Smooth muscle cell (in vitro differentiated cells): ENCODE results near the gene ZNF121. TPM values are rescaled to one million over a fixed set of nuclear protein-coding genes. Genes with fewer than 3 reads are reported as not detected.
A peak's percentile ranks its signal among the peaks of the same experiment; 100 is the strongest.
"Not testable (repeated sequence)": the region's sequence is repeated elsewhere in the genome, so short reads cannot be mapped to it uniquely, and the experiment has no call there.

Source experiments
- DNase-seq: peaks from one replicate; lab custom pipeline; 2025; ENCODE audit not compliant: unreplicated experiment; lab: John Stamatoyannopoulos, UW
- H2AFZ ChIP-seq: fragments of 200-600 bp; sonication (generic); 2 replicates; pipeline ENCODE4 v1.6.0; 2016; ENCODE audit warnings: antibody characterized with exemption, low read depth, mild to moderate bottlenecking
- H3F3A ChIP-seq: fragments of 200-600 bp; sonication (generic); 2 replicates; pipeline ENCODE4 v1.6.0; 2017; ENCODE audit warnings: antibody characterized with exemption, low read depth
- H3K27ac ChIP-seq: fragments of 200-600 bp; sonication (generic); 2 replicates; pipeline ENCODE4 v1.5.1; 2016; ENCODE audit warnings: low read depth, mild to moderate bottlenecking
- H3K27me3 ChIP-seq: fragments of 200-600 bp; sonication (generic); 2 replicates; pipeline ENCODE4 v1.6.1; 2016; ENCODE audit warnings: low read depth, mild to moderate bottlenecking
- H3K36me3 ChIP-seq: fragments of 200-600 bp; sonication (generic); 2 replicates; pipeline ENCODE4 v1.5.1; 2016; ENCODE audit warnings: low read depth
- H3K4me1 ChIP-seq: fragments of 200-600 bp; sonication (generic); 2 replicates; pipeline ENCODE4 v1.5.1; 2016; ENCODE audit warnings: low read depth
- H3K4me2 ChIP-seq: fragments of 200-600 bp; sonication (generic); 2 replicates; pipeline ENCODE4 v1.6.0; 2016; ENCODE audit warnings: mild to moderate bottlenecking
- H3K4me3 ChIP-seq: fragments of 200-600 bp; sonication (generic); 2 replicates; pipeline ENCODE4 v1.5.1; 2016; ENCODE audit warnings: mild to moderate bottlenecking
- H3K79me2 ChIP-seq: fragments of 200-600 bp; sonication (generic); 2 replicates; pipeline ENCODE4 v1.6.0; 2016; ENCODE audit warnings: low read depth, mild to moderate bottlenecking
- H3K9ac ChIP-seq: fragments of 200-600 bp; sonication (generic); 2 replicates; pipeline ENCODE4 v1.6.0; 2016; ENCODE audit warnings: low read depth
- H3K9me3 ChIP-seq: fragments of 200-600 bp; sonication (generic); replicated peaks from 2 replicates; pipeline ENCODE4 v1.5.1; 2016; ENCODE audit warnings: low read depth
- H4K20me1 ChIP-seq: fragments of 200-600 bp; sonication (generic); 2 replicates; pipeline ENCODE4 v1.6.0; 2016; ENCODE audit warnings: low read depth
- CTCF ChIP-seq: fragments of 200-600 bp; sonication (generic); IDR thresholded peaks from 2 replicates; pipeline ENCODE4 v1.5.1; 2017; ENCODE audit warnings: borderline replicate concordance, mild to moderate bottlenecking, antibody characterized with exemption; ENCODE audit not compliant: insufficient read depth, poor library complexity, severe bottlenecking
- WGBS: methylation state at CpG from one replicate; pipeline ENCODE4 v1.1.7; 2016; ENCODE audit warnings: low lambda C conversion rate; 5-methylcytosine and 5-hydroxymethylcytosine counted together
- polyA plus RNA-seq: library from polyadenylated mRNA; unstranded; fragments of >200 nt; fragmentation: Nextera tagmentation; extraction: Ambion mirVana; gene quantifications from 2 replicates; pipeline ENCODE4 v1.2.1, GENCODE V29; 2016
- total RNA-seq: library from RNA; depleted of rRNA; stranded (reverse); fragments of >200 nt; gene quantifications from 2 replicates; pipeline ENCODE4 v1.2.3, GENCODE V29; 2014

ZNF121 gene
- total and polyA plus RNA-seq, 2 experiments from 2014 or later = 3.6 to 33.1 TPM

- WGBS = 97% methylated on average over 9 of the region's 9 CpGs
- Histone ChIP-seq H3K9ac (no peak overlapping the region), H3K79me2 (peaks cover 86% of the 10 kb centered on the region), H3K9me3 (peaks cover 83% of the 10 kb centered on the region), H3F3A (peaks cover 13% of the 10 kb centered on the region), H2AFZ (no peak overlapping the region), H4K20me1 (no peaks in the 10 kb centered on the region), H3K4me3 (peak overlapping the region; percentile 28), H3K4me2 (no peak overlapping the region), H3K27ac (no peak overlapping the region), H3K36me3 (peaks cover 93% of the 10 kb centered on the region), H3K4me1 (no peaks in the 10 kb centered on the region), H3K27me3 (no peaks in the 10 kb centered on the region)
- TF ChIP-seq CTCF = no peak
- no peak for DNase-seq
Measured at GRCh38 chr19:9565900-9566705, 18.2 kb downstream of the ZNF121 start.

DNA sequence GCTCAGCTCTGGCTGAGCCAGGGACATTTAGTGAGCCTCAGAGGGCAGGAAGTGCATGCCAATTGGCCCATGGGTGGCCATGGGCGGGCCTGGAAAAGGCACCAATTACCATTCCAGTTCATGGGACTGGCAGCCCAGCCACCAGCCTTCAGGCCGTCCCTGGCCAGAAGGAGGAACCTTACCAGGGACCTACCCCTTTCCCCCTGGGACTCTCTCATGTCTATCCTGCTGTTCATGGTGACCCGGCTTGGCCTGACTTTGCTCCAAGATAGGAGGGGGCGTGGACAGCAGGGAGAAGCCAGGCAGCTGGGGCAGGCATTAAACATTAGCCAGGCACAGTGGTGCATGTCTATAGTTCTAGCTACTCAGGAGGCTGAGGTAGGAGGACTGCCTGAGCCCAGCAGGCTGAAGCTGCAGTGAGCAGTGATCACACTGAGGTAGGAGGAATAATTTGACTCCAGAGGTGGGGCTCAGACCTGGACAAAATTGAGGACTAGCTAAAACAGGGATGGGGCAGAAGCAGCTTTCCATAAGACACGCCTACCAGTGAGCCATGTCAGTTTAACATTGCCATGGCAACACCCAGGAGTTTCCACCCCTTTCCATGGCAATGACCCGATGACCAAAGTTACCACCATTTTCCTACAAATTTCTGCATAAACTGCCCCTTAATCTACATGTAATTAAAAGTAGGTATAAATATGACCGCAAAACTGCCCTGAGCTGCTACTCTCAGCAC, 31.6 kb downstream of the ZNF121 start:
- DNase-seq = no peak
- Histone ChIP-seq H3K4me2 (no peak overlapping the region), H3K9ac (no peak overlapping the region), H3K27ac (no peak overlapping the region), H3K9me3 (no peaks in the 10 kb centered on the region), H3K36me3 (no peaks in the 10 kb centered on the region), H3K79me2 (no peaks in the 10 kb centered on the region), H4K20me1 (no peaks in the 10 kb centered on the region), H3K27me3 (no peaks in the 10 kb centered on the region), H2AFZ (no peak overlapping the region), H3K4me1 (no peaks in the 10 kb centered on the region), H3F3A (no peaks in the 10 kb centered on the region), H3K4me3 (no peak overlapping the region)
- TF ChIP-seq CTCF = no peak
- 93% methylated on average over 7 of the region's 7 CpGs for WGBS

GRCh38 chr19:9547870-9548269, 36.4 kb downstream of the ZNF121 start:
- H2AFZ ChIP-seq = no peak overlapping the region
- 88% methylated on average over 10 of the region's 11 CpGs for WGBS
- no peak for TF ChIP-seq CTCF
- no peak overlapping the region for H3K27ac ChIP-seq
- no peak overlapping the region for H3K4me2 ChIP-seq
- no peaks in the 10 kb centered on the region for H3K79me2 ChIP-seq
- no peak for DNase-seq
- no peaks in the 10 kb centered on the region for H3K36me3 ChIP-seq
- no peak overlapping the region for H3K4me3 ChIP-seq
- H3K9me3 ChIP-seq = no peaks in the 10 kb centered on the region
- no peaks in the 10 kb centered on the region for H4K20me1 ChIP-seq
- H3K9ac ChIP-seq = no peak overlapping the region
- H3K4me1 ChIP-seq = no peaks in the 10 kb centered on the region
- no peaks in the 10 kb centered on the region for H3K27me3 ChIP-seq
- H3F3A ChIP-seq = no peaks in the 10 kb centered on the region

DNA sequence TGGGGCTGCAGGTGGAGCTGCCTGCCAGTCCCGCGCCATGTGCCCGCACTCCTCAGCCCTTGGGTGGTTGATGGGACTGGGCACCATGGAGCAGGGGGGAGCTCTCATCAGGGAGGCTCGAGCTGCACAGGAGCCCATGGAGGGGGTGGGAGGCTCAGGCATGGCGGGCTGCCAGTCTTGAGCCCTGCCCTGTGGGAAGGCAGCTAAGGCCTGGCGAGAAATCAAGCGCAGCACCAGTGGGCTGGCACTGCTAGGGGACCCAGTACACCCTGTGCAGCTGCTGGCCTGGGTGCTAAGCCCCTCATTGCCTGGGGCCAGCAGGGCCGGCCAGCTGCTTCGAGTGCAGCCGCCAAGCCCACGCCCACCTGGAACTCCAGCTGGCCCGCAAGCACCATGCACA, 43.0 kb downstream of the ZNF121 start:
- not testable (repeated sequence) for H3K9ac ChIP-seq, H3F3A ChIP-seq, H3K9me3 ChIP-seq, H3K36me3 ChIP-seq, DNase-seq, H3K27ac ChIP-seq, H3K27me3 ChIP-seq, H4K20me1 ChIP-seq, H3K4me3 ChIP-seq, H3K4me2 ChIP-seq, H3K4me1 ChIP-seq, H2AFZ ChIP-seq
- 81% methylated on average over 12 of the region's 12 CpGs for WGBS
- peaks cover 21% of the 10 kb centered on the region for H3K79me2 ChIP-seq

GRCh38 chr19:9539921-9540320, 44.4 kb downstream of the ZNF121 start:
- DNase-seq, H3K9ac ChIP-seq, H3K4me2 ChIP-seq, H3K4me3 ChIP-seq, H3K27me3 ChIP-seq, H3K4me1 ChIP-seq, H3F3A ChIP-seq, H2AFZ ChIP-seq, H3K9me3 ChIP-seq, H4K20me1 ChIP-seq: not testable (repeated sequence)
- 76% methylated on average over 1 of the region's 1 CpG for WGBS
- peak overlapping the region; percentile 38 for H3K27ac ChIP-seq
- peaks cover 19% of the 10 kb centered on the region for H3K36me3 ChIP-seq
- peaks cover 32% of the 10 kb centered on the region for H3K79me2 ChIP-seq

- H2AFZ ChIP-seq = peak overlapping the region; percentile 83
Measured at GRCh38 chr19:9539201-9539600, 45.1 kb downstream of the ZNF121 start.

More at GRCh38 chr19:9539201-9539600, 45.1 kb downstream of the ZNF121 start:
- not testable (repeated sequence) for H3F3A ChIP-seq, DNase-seq, H4K20me1 ChIP-seq, H3K27me3 ChIP-seq, H3K9me3 ChIP-seq, H3K4me1 ChIP-seq
- Histone ChIP-seq H3K36me3 (peaks cover 26% of the 10 kb centered on the region), H3K4me2 (peak overlapping the region; percentile 92), H3K9ac (peak overlapping the region; percentile 99), H3K4me3 (peak overlapping the region; percentile 87), H3K27ac (peak overlapping the region; percentile 95), H3K79me2 (peaks cover 32% of the 10 kb centered on the region)
- 92% methylated on average over 6 of the region's 6 CpGs for WGBS
